ENCODE data around the gene INSRR.

Gene INSRR

DNA sequence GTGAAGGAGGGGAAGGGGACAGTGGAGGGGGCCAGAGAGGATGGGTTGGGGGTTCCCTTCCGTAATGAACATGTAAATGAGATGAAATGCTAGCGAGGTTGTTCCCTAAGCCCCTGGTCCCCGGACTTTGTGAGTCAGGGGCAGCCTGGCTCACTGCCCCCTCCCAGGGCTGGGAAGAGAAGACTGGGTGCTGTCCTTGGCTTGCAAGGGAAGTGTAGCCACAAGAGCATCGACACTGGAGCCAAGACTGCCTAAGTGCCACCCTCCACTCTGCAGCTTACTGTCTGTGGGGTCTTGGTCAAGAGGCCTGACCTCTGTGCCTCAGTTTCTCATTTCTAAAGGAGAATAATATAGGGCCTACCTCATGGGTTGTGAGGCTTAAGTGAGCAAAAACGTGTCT, 35.1 kb upstream of the INSRR start:
- no peak for DNase-seq (ENCODE audit: low spot score)

GRCh38 chr1:156893048-156893953, 34.4 kb upstream of the INSRR start, which contains the start of gene PEAR1:
Gene PEAR1, plus strand, starts transcription at chr1:156893718. Its CDS starts 10,209 bp downstream, at chr1:156903927.
- no peak for DNase-seq (ENCODE audit: low spot score)

DNA sequence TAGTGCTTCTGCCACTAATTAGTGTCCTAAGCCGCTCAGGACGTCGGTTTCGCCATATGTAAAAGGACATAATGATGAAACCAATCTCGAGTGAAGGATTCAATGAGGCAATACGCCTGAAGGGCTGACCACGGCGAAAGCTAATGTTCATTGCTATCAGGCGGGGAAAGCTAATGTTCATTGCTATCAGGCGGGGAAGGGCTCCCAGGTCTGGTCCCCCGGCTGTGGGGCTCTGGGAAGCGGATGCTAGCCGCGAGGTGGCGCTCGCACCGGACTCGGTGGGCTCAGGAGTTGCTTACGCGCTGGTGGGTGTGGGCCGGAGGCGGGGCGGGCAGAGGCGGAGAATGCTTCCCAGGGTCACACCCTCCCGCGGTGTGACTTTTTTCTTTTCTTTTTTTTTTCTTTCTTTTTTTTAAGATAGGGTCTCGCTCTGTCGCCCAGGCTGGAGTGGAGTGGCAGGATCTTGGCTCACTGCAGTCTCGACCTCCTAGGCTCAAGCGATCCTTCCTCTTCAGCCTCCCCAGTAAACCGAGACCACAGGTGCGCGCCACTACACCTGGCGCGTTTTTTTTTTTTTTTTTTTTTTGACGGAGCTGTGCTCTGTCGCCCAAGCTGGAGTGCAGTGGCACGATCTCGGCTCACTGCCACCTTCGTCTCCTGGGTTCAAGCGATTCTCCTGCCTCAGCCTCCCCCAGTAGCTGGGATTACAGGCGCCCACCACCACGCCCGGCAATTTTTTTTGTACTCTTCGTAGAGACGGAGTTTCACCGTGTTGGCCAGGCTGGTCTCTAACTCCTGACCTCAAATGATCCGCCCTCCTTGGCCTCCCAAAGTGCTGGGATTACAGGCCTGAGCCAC, 33.5 kb upstream of the INSRR start:
- peak; percentile 82 for DNase-seq (ENCODE audit: low spot score)

DNA sequence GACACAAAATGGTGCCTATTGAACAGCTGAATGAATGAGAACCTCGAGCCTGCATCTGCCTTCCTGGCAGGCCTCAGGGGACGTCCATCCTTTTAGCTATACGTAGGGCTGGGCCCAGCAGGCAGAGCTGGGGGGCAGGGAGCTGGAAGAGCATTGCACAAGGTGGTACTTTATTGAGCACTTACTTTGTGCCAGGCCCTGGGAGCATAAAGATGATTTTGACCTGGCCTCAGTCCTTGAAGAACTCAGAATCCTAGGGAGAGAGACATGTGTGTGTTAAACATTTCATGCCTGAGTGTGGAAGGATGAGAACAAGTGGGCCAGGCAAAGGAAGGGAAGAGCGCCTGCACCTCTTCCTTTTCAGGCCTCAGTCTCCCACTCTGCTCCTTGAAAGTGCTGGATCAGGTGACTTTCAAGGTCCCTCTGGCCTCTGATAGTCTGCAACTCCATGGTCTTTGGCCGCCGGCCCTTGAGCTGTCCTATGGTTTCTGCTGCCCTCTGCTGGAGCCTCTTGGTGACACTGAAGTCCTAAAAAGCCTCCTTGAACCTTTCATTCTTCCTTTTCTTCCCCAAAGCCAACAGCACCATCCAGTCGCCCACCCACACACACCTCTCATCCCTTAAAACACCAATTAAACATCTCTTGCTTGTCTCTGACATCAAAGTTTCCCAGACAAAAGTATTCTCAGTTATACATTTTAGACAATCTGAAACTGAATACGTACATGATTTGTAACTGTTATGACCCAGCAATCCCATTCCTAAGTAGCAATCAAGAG, 31.1 kb upstream of the INSRR start:
- peak; percentile 60 for DNase-seq (ENCODE audit: low spot score)

DNA sequence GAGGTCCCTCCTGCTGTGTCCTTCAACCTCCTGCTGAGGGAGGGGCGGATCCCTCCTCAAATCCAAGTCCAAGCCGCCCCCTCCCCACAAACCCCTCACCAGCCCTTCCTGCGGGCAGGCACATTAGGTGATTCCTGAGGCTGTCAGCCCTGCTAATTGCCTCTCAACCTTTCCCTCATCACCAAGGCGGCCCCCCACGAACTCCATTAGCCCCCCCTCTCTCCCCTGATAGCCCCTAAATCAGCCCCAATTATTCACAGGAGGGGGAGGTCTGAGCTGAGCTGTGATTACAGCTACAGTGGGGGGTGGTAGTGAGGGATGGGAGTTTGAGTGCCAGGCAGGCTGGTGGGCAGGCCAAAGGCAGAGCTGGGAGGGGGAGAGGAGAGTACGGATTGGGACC, 28.8 kb upstream of the INSRR start:
- DNase-seq (ENCODE audit: low spot score), result no peak

- DNase-seq (ENCODE audit: low spot score), result no peak
Measured at GRCh38 chr1:156887317-156887716, 28.4 kb upstream of the INSRR start.

DNA sequence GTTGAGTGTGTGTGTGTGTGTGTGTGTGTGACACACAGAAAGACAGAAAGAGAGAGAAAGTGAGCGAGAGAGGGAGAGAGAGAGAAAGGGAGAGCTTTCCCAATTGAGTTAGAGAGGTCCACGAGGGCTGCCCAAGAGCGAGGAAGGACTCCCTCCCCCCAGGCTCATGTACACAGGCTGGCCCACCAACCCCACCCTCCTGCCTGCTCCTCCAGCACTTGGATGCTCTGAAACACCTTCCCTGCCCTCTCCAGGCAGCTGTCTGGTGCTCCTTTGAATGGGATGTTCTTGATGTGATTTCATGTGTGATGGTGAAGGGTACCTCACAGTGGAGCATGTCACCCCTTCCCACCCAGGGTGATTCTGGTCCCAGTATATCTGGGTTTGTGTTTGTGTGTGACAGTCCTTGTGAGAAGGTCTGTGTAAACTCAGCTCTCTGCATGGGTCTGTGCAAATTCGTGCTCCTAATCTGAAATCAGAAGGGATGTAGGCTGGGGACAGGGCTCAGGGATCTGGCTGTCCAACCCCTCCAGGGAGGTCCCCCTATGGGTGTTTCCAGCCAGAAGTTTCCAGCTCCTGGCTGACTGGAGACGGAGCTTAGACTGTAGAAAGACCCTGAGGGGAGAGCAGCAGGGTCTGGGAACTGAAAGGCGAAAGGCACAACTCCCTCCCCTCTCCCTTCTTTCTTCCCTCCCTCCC, 27.8 kb upstream of the INSRR start:
- DNase-seq (ENCODE audit: low spot score), result no peak

DNA sequence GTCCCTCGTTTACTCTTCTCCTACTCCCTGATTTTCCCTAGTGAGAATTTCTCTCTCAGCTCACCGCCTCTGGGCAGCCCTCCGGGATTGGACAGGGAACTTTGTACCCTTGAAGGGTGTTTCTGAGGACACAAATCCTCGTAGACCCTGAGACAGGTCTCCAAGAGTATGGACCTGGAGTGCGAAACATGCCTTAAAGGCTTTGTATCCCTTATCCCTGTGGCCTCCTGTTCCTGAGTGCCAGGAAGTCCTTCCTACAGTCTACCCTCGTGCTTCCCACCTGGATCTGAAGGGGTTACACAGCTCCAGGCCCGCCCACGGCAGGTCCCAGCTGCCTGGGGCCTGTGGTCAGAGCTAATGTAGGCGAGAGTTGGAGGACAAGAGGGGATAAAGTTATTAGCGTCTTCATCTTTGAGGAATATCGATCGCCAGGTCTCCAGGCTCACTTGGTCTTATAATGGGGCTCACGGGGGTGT, 27.0 kb upstream of the INSRR start:
- no peak for DNase-seq (ENCODE audit: low spot score)

- DNase-seq (ENCODE audit: low spot score), result no peak
Measured at GRCh38 chr1:156885314-156885713, 26.4 kb upstream of the INSRR start.

DNA sequence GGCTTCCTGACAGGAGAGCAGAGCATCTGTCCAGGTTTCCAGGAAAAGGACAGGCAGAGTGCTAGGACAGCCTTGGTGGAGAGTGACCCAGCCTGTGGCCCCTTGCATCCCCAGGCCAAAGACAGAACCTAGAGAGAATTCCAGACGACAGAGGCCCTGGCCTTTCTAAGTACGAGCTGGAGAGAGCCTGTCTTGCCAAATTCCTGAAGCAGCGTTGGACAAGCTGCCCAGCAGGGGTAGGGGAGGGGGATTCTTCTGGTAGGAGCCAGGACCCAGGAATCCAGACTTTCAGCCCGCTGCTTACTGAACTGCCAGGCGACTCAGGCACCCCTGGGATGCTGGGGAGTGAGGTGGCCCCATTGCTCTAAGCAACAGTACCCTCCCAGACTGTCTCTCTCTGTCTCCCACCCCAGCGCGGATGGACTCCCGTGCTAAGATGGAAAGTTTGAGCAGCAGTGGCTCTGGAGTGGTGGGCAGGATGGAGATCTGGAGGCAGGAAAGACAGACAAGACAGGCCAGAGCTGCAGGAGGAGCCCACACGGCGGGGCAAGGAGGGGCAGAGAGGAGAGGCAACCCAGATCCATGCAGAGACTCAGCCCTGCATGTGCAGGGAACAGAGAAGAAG, 25.8 kb upstream of the INSRR start:
- DNase-seq (ENCODE audit: low spot score), result no peak

DNA sequence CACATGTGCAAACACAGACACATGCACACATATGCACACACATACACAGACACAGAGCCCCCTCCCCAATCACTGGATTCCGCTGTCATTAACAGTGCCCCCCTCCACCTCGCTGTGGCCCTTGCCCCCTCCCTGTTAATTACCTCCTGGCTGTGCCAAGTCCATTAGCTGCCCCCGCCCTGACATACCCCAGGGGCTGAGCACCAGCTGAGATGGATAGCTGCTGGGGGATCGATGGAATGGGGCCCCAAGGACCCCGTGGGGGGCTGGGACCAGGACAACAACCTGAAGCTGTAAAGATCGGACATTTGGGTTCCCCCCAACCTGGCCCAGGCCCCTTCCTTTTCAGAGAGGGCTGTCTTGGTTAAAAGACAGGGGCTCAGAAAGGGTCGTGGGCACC, 25.0 kb upstream of the INSRR start:
- no peak for DNase-seq (ENCODE audit: low spot score)

- DNase-seq (ENCODE audit: low spot score), result no peak
Measured at GRCh38 chr1:156882543-156882942, 23.6 kb upstream of the INSRR start.

GRCh38 chr1:156881663-156882062, 22.7 kb upstream of the INSRR start:
- DNase-seq (ENCODE audit: low spot score), result no peak

DNA sequence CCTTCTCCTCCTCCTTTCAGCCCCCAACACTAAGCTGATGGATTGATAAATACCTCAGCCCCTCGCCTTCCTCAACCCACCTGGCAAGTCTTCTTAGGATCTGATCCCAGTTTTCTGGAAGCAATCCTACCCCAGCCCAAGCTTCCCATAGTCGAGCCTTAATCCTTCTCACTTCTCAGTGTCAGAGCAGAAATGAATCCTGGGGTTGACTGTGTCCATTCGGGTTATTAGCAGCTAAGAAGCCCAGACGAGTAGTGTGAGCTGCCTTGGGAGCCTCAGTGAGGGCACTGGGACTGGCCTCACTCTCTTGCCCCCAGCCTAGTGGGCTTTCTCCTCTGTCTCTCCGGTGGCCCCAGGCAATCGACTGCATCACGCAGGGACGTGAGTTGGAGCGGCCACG, 22.2 kb upstream of the INSRR start:
- no peak for DNase-seq (ENCODE audit: low spot score)

DNA sequence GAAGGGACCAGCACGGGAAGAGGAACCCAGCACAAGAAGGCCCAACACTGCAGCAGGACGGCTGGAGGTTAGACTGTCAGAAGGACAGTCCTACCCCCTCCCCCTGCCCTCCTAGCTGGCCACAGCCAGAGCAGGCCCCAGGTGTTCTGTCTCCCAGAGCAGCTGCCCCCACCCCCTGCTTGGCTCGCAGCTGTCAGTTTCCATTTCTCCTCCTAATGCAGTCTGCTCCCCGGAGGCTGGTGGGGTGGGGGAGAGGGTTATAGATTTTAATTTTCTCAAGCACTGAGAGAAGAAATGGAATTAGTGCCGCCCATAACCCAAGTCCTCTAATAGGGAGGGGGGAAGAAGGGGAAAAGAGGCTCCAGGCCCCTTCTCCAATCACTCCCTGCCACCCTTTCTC, 21.6 kb upstream of the INSRR start:
- DNase-seq (ENCODE audit: low spot score), result no peak

GRCh38 chr1:156879876-156880275, 21.0 kb upstream of the INSRR start:
- no peak for DNase-seq (ENCODE audit: low spot score)

- DNase-seq (ENCODE audit: low spot score), result no peak
Measured at GRCh38 chr1:156877433-156878170, 18.7 kb upstream of the INSRR start.

GRCh38 chr1:156876281-156876680, 17.4 kb upstream of the INSRR start:
- DNase-seq (ENCODE audit: low spot score), result no peak

GRCh38 chr1:156875341-156875615, 16.4 kb upstream of the INSRR start:
- no peak for DNase-seq (ENCODE audit: low spot score)

DNA sequence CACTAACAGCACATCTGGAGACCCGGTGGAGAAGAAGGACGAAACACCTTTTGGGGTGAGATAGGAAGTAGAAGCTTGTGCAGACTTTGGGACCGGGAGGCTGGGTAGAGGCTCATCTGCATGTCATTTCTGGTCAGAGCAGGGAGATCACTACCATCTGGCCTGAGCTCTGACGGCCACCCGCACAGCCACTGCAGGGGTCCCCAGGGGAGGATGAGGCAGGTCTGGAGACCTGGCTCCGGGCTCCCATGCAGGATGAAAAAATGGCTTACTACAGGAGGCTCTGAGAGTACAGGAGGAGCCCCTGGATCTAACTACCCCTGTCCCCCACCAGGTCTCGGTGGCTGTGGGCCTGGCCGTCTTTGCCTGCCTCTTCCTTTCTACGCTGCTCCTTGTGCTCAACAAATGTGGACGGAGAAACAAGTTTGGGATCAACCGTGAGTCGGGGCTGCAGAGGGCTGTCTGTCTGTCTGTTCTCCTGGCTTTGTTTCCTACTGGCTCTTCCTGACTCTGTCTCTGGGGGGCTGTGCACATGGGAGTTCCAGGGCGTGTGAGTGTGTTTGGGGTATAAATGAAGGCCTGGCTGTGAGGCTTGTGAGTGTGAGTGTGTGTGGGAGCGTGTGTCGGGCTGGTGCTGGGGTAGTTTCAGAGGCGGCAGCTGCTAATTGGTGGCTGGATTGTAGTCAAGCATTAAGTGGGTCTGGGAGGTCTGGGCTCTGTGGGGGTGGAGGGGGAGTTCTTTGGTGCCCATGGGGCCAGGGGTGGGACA, 15.8 kb upstream of the INSRR start:
- DNase-seq (ENCODE audit: low spot score), result no peak
